RPMI7951 (cell line): Measurements from ENCODE around the gene ATG4B. TPM values are rescaled to one million over a fixed set of nuclear protein-coding genes. Genes with fewer than 3 reads are reported as not detected.
"Not testable (repeated sequence)": the region's sequence is repeated elsewhere in the genome, so short reads cannot be mapped to it uniquely, and the experiment has no call there.

Experiments
- DNase-seq: peaks from one replicate; pipeline ENCODE4 v3.0.0-alpha.2; 2012; ENCODE audit warnings: low read depth
- total RNA-seq: library from RNA; depleted of rRNA; stranded (reverse); fragments of >200 nt; shearing (Covaris generic); gene quantifications from 2 replicates; pipeline ENCODE4 v1.2.3, GENCODE V29; 2014; rRNA removed

ATG4B gene
- total RNA-seq = 66.2 and 79.8 TPM in 2 replicates

- peak; percentile 82 for DNase-seq
Measured at GRCh38 chr2:241637018-241637794, at the start of gene ATG4B, which contains the start of gene THAP4. TSS of gene ATG4B (plus strand) at chr2:241637693. CDS start at chr2:241637715, 22 bp downstream. TSS of gene THAP4 (minus strand) at chr2:241637158. CDS start at chr2:241637017, 141 bp downstream.

DNA sequence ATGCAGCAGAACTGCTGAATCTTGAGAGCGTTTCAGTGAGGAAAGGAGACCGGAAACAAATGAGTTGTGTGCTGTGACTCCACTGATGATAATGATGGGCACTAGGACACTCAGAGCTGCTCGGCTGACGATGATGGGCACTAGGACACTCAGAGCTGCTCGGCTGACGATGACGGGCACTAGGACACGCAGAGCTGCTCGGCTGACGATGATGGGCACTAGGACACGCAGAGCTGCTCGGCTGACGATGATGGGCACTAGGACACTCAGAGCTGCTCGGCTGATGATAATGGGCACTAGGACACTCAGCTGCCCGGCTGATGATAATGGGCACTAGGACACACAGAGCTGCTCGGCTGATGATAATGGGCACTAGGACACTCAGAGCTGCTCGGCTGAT lies 47.6 kb upstream of the ATG4B start:
- DNase-seq = not testable (repeated sequence)

DNA sequence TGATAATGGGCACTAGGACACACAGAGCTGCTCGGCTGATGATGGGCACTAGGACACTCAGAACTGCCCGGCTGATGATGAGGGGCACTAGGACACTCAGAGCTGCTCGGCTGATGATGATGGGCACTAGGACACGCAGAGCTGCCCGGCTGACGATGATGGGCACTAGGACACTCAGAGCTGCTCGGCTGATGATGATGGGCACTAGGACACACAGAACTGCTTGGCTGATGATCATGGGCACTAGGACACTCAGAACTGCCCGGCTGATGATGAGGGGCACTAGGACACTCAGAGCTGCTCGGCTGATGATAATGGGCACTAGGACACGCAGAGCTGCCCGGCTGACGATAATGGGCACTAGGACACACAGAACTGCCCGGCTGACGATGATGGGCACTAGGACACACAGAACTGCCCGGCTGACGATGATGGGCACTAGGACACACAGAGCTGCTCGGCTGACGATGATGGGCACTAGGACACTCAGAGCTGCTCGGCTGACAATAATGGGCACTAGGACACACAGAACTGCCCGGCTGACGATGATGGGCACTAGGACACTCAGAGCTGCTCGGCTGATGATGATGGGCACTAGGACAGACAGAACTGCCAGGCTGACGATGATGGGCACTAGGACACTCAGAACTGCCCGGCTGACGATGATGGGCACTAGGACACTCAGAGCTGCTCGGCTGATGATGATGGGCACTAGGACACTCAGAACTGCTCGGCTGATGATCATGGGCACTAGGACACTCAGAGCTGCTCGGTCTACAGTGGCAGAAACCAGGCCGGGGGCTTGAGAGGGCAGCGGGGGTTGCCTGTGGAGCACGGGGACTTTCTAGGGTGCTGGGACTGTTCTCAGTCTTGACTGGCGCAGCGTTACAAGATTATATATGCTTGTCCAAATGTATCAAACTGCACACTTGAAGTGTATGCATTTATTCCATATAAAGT lies 46.7 kb upstream of the ATG4B start:
- not testable (repeated sequence) for DNase-seq

DNA sequence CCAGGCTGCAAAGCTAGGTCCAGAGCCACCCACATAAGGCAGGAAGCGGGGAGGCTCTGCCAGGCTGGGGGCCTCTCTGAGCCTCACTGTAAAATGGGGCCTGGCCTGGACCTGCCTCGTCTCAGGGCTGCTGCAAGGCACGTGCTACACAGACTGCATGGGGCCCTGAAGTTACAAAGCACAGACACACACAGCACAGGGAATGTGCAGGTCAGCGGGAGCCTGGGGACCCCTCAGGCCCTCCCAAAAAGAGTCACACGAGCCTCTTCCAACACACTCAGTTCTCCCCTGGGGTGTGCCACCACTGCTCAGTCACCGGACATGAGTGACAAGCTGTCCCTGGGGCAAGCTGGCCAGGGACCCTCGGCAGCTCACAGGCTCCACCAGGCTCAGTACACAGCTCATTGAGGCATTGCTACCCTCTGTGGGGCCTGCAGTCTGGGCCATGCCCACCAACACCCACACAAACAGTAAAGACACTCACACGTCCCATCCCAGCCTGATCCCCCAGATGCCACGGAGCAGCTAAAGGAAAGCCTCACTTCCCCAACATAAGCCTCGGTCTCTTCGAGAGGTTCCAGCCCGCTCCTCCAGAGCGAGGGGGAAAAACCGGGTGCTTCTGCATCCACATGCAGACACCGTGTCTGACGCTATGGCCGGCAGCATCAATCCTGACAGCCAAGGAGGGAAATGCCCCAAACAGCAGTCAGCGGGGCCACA lies 45.2 kb upstream of the ATG4B start:
- no peak for DNase-seq

GRCh38 chr2:241593271-241593670 lies 44.2 kb upstream of the ATG4B start:
- no peak for DNase-seq

- DNase-seq = no peak
Measured at GRCh38 chr2:241595600-241596140, 41.8 kb upstream of the ATG4B start.

GRCh38 chr2:241597561-241597960 lies 39.9 kb upstream of the ATG4B start:
- no peak for DNase-seq

- no peak for DNase-seq
Measured at GRCh38 chr2:241598061-241598460, 39.4 kb upstream of the ATG4B start.

DNA sequence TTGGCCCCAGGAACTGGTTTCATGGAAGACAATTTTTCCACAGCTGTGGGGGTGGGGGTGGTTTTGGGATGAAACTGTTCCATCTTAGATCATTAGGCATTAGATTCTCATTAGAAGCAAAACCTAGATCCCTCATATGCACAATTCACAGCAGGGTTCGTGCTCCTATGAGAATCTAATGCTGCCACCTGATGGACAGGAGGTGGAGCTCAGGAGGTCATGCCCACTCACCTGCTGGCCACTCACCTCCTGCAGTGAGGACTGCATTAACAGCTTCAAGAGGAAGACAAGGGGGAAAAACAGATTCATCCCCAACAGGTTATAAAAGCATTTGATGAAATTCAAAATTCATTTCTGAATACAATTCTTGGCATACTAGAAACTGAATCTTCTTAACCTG lies 39.0 kb upstream of the ATG4B start:
- DNase-seq = no peak

GRCh38 chr2:241599615-241600014 lies 37.9 kb upstream of the ATG4B start:
- DNase-seq = no peak

- no peak for DNase-seq
Measured at GRCh38 chr2:241601841-241602240, 35.7 kb upstream of the ATG4B start.

DNA sequence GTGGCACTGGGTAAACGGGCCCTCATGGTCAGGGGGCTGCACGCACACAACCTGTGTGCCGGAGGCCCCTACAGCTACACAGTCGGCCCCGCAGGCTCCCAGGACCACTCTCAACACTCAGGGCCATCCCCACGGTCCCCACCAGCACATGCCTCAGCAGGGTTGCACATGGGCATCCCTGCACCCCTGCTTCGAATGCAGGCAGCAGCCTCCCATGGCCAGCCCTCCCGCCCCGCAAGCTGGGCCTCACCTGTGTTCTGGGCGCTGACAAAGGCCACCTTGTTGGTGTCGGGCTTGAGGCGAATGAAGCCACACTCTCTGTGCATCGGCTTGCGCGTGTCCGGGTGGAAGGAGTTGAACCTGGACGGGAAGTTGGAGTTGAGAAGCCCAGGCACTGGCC lies 34.8 kb upstream of the ATG4B start:
- no peak for DNase-seq

DNA sequence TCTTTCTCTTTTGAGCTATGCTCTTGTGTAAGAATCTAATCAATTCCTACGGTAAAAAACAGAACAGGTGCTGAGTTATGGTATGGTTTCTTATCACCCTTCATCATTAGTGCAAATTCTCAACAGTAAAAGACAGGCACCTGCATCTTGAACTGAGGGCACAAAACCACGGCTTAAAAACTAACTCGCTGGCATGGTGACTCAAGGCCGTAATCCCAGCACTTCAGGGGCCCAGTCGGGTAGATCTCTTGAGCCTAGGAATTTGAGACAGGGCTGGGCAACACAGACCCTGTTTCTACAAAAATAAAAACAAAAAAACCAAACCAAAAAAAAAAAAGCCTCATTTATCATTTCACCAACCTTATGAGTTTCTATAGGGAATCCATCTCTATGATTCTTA lies 33.8 kb upstream of the ATG4B start:
- DNase-seq = no peak

- no peak for DNase-seq
Measured at GRCh38 chr2:241606186-241606585, 31.3 kb upstream of the ATG4B start.

DNA sequence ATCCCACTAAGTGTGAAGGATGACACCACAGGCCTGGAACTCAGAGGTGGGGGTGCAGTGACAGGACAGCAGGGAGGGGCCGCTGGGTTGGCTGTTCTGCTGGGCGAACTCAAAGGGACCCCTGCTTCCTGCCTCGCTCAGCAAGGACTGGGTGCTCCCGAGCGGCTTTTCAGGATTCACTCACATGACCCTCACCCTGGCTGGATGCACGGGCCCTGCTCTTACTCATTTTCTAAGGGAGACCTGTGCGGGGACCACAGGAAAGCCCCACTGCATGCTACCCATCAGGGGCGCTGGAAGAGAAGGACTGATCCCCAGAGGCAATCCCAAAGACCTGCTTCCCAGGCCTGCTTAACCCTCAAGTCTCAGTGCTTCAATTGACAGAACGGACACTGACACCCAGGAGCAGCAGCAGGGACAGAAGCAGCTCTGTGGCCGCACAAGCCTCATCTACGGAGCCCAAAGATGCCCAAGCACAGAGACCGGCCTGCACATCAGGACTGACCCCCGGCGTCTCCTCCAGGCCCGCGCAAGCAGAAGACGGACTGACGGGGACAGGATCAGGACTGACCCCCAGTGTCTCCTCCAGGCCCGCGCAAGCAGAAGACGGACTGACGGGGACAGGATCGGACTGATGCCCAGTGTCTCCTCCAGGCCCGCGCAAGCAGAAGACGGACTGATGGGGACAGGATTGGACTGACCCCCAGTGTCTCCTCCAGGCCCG lies 30.2 kb upstream of the ATG4B start:
- DNase-seq = no peak

DNA sequence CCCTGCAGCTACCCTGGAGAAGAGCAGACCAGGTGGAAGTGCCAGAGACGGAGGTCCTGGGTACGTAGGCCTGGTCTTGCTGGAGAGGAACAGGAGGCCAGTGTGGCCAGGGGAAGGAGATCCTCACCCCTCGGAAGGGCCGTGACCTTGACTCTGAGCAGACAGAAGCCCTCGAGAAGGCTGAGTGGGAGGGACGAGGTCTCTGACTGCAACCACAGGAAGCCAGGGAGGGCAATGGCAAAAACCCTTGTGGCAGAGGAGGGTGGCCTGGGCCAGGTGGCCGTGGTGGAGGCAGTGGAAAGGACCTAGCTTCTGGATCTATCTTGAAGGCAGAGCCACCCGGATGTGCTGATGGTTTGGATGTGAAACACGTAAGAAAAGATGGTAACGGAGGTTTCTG lies 28.6 kb upstream of the ATG4B start:
- DNase-seq = no peak

- no peak for DNase-seq
Measured at GRCh38 chr2:241609859-241610793, 27.4 kb upstream of the ATG4B start.

DNA sequence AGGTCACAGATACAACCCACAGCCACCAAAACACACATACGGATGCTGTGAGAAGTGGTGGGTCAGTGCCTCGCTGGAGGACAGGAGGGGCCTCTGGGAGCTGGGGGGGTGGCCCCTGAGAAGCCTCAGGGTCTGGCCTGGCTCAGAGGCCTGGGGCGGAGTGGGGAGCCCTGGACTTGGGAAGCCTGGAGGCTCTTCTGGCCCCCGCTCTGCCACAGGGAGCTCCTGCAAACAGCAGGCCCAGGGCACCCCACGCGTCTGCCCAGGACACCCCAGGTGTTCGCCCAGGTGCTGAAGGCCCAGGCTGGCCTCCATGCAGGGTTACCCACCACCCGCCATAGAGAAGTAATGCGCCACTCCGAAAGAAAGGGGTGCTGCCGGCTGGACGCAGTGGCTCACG lies 26.4 kb upstream of the ATG4B start:
- DNase-seq = no peak

- no peak for DNase-seq
Measured at GRCh38 chr2:241612156-241613016, 25.1 kb upstream of the ATG4B start.
